IPS DF 6.9 (cell line): ENCODE measurements around the gene STX10.

ENCODE experiments used
- DNase-seq: peaks from one replicate; pipeline ENCODE4 v3.0.0-alpha.2; 2013; ENCODE audit warnings: low read depth, low spot score
- H3K27ac ChIP-seq: one replicate; pipeline ENCODE4 v1.5.1; 2013; ENCODE audit warnings: low read length, control low read depth
- H3K27me3 ChIP-seq: 2 replicates; pipeline ENCODE4 v1.6.1; 2013; ENCODE audit warnings: mild to moderate bottlenecking, low read length; ENCODE audit not compliant: control insufficient read depth, insufficient read depth
- H3K36me3 ChIP-seq: 2 replicates; pipeline ENCODE4 v1.6.1; 2013; ENCODE audit warnings: low read length; ENCODE audit not compliant: control insufficient read depth, insufficient read depth
- H3K4me1 ChIP-seq: 2 replicates; pipeline ENCODE4 v1.6.1; 2013; ENCODE audit warnings: low read length; ENCODE audit not compliant: control insufficient read depth, insufficient read depth
- H3K4me3 ChIP-seq: 2 replicates; pipeline ENCODE4 v1.5.1; 2013; ENCODE audit warnings: mild to moderate bottlenecking, low read length
- H3K9me3 ChIP-seq: 2 replicates; pipeline ENCODE4 v1.6.1; 2013; ENCODE audit warnings: low read length, inconsistent platforms; ENCODE audit not compliant: control insufficient read depth, insufficient read depth
- WGBS: extraction: QIAGEN DNeasy Blood & Tissue Kit; methylation state at CpG from one replicate; pipeline ENCODE4 v1.1.7; 2013; ENCODE audit warnings: mixed read lengths, missing lambda C conversion rate; ENCODE audit not compliant: insufficient read length, insufficient coverage; 5-methylcytosine and 5-hydroxymethylcytosine counted together

STX10 gene

GRCh38 chr19:13138171-13138915 is 11.8 kb downstream of the STX10 start:
- Histone ChIP-seq H3K27me3 (no peaks in the 10 kb centered on the region), H3K4me1 (no peaks in the 10 kb centered on the region; the same call in 1 of the 2 replicates), H3K9me3 (no peaks in the 10 kb centered on the region), H3K27ac (no peak overlapping the region), H3K4me3 (no peak overlapping the region; the same call in 1 of the 2 replicates), H3K36me3 (peaks cover 38% of the 10 kb centered on the region)
- WGBS: no CpG with 5 or more reads among the region's 40 CpGs
- no peak for DNase-seq

DNA sequence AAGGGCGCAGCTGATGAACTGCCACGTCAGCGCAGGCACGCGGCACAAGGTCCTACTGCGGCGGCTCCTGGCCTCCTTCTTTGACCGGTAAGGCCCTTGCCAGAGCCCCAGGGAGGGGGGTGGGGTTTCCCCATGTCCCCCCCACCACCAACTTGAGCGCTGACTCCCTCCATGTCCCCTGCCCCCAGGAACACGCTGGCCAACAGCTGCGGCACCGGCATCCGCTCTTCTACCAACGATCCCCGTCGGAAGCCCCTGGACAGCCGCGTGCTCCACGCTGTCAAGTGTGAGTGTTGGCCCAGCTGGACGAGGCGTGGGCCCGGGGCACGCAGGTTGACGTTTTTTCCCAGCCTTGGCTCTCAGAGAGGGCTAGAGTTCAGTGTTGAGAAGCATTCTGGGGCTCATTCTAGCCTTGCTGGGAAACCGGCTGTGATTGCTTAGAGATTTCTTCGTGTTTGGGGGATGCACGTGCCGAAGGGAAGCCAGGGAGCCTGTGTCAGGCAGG is 12.8 kb downstream of the STX10 start:
- H3K36me3 ChIP-seq: peaks cover 38% of the 10 kb centered on the region
- no CpG with 5 or more reads among the region's 28 CpGs for WGBS
- H3K27me3 ChIP-seq: no peaks in the 10 kb centered on the region
- DNase-seq: no peak
- H3K9me3 ChIP-seq: no peaks in the 10 kb centered on the region
- no peak overlapping the region for H3K4me3 ChIP-seq
- no peak overlapping the region for H3K27ac ChIP-seq
- no peaks in the 10 kb centered on the region; the same call in 1 of the 2 replicates for H3K4me1 ChIP-seq

- WGBS: no CpG with 5 or more reads among the region's 60 CpGs
- Histone ChIP-seq H3K27ac (no peak overlapping the region), H3K9me3 (no peaks in the 10 kb centered on the region), H3K36me3 (peaks cover 38% of the 10 kb centered on the region), H3K4me1 (no peaks in the 10 kb centered on the region; the same call in 1 of the 2 replicates), H3K4me3 (no peak overlapping the region), H3K27me3 (no peaks in the 10 kb centered on the region)
- DNase-seq: no peak
These were observed 14.8 kb downstream of the STX10 start for GRCh38 chr19:13135068-13136062.

DNA sequence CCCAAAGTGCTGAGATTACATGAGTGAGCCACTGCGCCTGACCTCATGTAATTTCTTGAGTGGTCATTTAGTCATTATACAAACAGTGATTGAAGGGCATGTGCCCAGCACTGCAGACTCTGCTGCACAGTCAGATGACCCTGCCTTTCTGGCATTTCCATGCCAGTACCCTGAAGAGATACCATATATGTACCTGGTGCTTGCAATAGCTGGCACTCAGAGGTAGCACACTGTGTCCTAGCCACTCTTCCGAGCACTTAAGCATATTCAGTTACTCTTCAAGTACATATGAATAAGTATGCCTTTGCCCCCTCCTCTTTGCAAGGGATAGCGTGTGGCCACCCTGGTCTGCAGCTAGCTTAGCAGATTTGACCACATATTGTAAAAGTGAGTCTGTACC is 15.5 kb downstream of the STX10 start:
- H3K9me3 ChIP-seq: no peaks in the 10 kb centered on the region
- H3K36me3 ChIP-seq: peaks cover 38% of the 10 kb centered on the region
- H3K4me3 ChIP-seq: no peak overlapping the region
- H3K27ac ChIP-seq: no peak overlapping the region
- no peaks in the 10 kb centered on the region; the same call in 1 of the 2 replicates for H3K4me1 ChIP-seq
- no peak for DNase-seq
- WGBS: no CpG with 5 or more reads among the region's 3 CpGs
- no peaks in the 10 kb centered on the region for H3K27me3 ChIP-seq

- Histone ChIP-seq H3K36me3 (peaks cover 35% of the 10 kb centered on the region), H3K27ac (no peak overlapping the region), H3K4me3 (no peak overlapping the region), H3K9me3 (no peaks in the 10 kb centered on the region), H3K27me3 (no peaks in the 10 kb centered on the region), H3K4me1 (no peaks in the 10 kb centered on the region; the same call in 1 of the 2 replicates)
- WGBS: no CpG with 5 or more reads among the region's 12 CpGs
- no peak for DNase-seq
These were observed 16.8 kb downstream of the STX10 start for GRCh38 chr19:13133241-13133870.

DNA sequence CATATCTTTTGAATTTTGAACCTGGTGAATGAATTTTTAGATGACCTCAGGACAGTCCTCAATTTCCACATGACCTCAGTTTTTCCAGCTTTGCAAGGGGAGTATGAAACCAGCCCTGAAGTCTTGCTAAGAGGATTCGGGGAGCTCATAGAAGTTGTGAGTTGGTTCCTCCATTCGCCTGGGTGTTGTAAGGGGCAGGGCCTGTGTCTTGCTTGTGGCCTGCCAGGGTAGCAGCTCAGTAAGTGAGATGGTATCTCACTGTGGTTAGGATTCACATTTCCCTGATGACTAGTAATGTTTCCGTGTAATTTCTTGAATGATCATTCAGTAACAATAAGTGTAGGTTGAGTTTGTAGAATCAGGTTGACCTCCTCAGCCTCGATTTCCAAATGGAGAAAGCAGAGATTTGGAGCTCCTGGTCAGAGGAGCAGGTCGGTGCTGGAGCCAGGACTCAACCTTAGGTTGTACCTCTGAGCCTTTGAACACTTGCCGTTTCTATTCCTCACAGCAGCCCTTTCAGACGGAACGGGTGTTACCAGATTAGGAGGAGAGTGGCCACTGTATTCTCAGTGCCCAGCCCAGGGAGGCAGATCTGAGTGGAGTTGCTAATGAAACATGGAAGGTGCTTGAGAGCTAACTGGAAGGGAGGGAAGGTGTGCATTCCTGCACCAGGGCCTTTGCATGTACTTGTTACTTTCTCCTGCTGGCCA is 17.5 kb downstream of the STX10 start:
- H3K4me3 ChIP-seq: no peak overlapping the region
- H3K4me1 ChIP-seq: no peaks in the 10 kb centered on the region
- no CpG with 5 or more reads among the region's 8 CpGs for whole genome bisulfite sequencing
- H3K36me3 ChIP-seq: peaks cover 28% of the 10 kb centered on the region
- H3K9me3 ChIP-seq: no peaks in the 10 kb centered on the region
- DNase-seq: no peak
- H3K27me3 ChIP-seq: no peaks in the 10 kb centered on the region
- no peak overlapping the region for H3K27ac ChIP-seq

DNA sequence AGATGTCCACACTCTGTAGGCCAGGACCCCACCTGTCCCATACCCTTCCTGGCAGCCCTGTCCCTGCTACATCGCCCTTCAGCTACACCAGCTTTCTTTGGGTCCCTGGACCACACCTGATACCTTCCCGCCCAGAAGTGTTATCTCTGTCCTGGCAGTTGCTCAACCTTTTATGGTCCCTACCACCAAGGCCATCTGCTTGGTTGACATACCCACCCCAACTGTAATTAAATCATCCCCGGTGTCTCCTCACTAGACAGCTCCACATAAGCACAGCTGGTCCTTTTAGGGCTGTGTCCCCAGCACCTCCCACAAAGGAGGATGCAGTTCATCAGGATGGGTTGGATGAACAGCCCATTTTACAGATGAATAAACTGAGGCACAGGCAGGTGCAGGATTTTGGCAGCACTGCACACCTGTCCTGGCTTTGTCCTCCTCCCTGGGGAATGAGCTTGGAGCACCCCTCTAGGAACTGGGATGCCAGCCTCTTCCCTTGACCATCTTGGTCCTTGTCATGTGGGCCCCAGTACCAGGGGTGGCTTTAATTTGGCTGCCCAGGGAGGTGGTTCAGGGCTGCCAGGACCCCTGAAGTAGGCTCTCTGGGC is 19.2 kb downstream of the STX10 start:
- WGBS: no CpG with 5 or more reads among the region's 3 CpGs

DNA sequence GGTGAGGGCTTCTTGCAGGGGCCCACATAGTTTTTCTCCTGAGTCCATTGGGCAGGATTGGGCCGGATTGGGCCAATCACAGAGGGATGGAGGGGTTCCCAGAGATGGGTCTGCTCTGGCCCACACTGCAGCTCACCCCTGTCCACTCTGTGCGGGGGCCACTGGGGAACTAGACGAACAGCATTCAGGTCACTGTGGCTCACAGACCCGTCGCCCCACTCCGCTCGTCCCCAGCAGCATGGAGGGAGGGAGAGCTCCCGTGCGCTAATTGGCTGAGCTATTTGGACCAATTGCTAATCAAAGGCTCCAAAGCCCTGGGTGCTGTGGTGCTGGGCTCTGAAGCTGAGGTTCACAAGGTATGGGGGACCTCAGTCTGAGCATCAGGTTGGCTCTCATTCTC is 20.8 kb downstream of the STX10 start:
- DNase-seq: no peak
- Histone ChIP-seq H3K36me3 (no peaks in the 10 kb centered on the region; the same call in 1 of the 2 replicates), H3K27ac (no peak overlapping the region), H3K27me3 (no peaks in the 10 kb centered on the region), H3K9me3 (no peaks in the 10 kb centered on the region), H3K4me1 (no peaks in the 10 kb centered on the region), H3K4me3 (no peak overlapping the region)
- no CpG with 5 or more reads among the region's 9 CpGs for WGBS

More for the DNA sequence above, 19.2 kb downstream of the STX10 start:
- Histone ChIP-seq H3K36me3 (peaks cover 11% of the 10 kb centered on the region), H3K4me3 (no peak overlapping the region), H3K4me1 (no peaks in the 10 kb centered on the region), H3K27ac (no peak overlapping the region), H3K9me3 (no peaks in the 10 kb centered on the region), H3K27me3 (no peaks in the 10 kb centered on the region)
- DNase-seq: no peak

DNA sequence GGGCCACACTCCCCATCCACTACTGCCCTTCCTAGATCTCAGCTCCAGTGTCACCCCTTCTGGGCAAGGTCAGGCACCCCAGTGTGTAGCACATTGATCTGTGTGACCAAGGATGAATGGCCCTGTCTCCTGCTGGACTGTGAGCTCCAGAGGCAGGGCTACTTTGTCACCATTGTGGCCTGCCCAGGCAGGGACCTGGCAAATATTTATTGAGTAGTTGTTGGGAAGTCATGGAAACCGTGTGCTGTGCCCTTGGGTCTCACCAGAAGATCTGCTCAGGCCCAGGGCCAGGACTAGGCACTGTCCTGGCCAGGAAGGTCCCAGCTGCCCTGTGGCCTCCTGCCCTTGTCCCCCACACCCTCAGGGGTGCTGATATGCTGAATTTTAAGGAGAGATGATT is 21.6 kb downstream of the STX10 start:
- no CpG with 5 or more reads among the region's 1 CpG for WGBS
- no peaks in the 10 kb centered on the region; the same call in 1 of the 2 replicates for H3K36me3 ChIP-seq
- H3K27me3 ChIP-seq: no peaks in the 10 kb centered on the region
- H3K9me3 ChIP-seq: no peaks in the 10 kb centered on the region
- no peak overlapping the region for H3K4me3 ChIP-seq
- no peaks in the 10 kb centered on the region for H3K4me1 ChIP-seq
- no peak overlapping the region for H3K27ac ChIP-seq
- DNase-seq: no peak
